Activated CD8-positive, alpha-beta memory T cell treated with anti-CD3 and anti-CD28 coated beads, Interleukin-2, amount 50 U/mL, for 4 hours (primary cell): Measurements from ENCODE around the gene SMG6.
"Not testable (repeated sequence)": the region's sequence is repeated elsewhere in the genome, so short reads cannot be mapped to it uniquely, and the experiment has no call there.

ENCODE experiments used
- DNase-seq: peaks from one replicate; pipeline ENCODE4 v3.0.0-alpha.2; 2020

The SMG6 gene

DNA sequence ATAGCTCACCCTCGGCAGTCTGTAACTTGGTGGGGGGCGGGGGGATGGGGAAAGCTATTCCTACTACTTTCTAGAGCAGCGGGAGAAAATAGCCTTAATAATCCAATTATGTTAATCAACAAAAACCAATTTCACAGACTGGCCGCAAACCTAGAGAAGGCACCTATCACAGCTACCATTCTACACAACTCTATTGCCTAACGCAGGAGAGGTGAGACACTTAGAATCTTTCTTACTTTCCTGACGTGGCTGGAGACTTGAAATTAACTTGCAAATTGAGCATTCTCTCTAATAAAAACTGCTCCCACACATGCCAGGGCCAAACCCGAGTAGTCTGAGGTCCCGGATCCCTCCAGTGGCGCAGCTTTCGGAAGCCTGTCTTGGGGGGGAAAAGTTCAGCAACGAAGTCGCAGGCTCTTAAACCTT is 794 bp downstream of the SMG6 start:
- no peak for DNase-seq

GRCh38 chr17:2299756-2300155 is 3.8 kb downstream of the SMG6 start:
- no peak for DNase-seq

GRCh38 chr17:2299136-2299535 is 4.4 kb downstream of the SMG6 start:
- DNase-seq, result no peak

DNA sequence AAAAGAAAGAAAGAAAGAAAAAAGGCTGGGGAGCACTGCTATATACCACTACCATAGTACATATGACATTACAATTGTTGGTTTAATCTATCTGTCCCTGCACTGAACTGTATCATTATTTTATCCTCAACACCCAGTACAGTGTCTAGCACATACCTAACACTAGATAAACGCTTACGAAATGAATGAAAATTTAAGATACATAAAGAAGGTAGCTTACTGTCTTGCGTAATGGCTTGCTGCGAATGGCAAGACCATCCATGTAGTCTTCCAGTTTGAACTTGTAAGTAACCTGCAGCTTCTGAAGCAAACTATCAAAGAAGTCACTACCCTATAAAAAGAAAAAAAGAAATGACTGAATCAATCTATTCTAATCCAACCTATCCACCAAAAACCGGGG is 6.6 kb downstream of the SMG6 start:
- DNase-seq, result no peak

DNA sequence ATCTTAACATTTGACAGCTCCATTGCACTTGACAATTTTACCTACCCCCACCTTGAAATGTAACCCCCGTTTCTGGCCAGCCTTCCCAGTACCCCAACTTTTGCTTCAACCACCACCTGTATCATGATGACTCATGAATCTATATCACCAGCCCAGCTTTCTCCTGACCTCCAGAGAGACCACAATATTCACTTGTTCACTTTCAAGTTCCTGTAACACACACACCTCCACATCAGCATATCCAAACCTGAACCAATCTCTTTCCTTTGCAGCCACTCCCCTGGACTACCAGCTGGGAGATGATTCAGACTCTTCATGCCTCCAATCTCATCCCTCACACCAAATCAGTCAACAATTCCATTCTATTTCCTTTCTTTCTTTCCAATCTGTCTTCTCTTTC is 8.0 kb downstream of the SMG6 start:
- DNase-seq, result no peak

- DNase-seq, result no peak
Measured at GRCh38 chr17:2292100-2292499, 11.5 kb downstream of the SMG6 start.

DNA sequence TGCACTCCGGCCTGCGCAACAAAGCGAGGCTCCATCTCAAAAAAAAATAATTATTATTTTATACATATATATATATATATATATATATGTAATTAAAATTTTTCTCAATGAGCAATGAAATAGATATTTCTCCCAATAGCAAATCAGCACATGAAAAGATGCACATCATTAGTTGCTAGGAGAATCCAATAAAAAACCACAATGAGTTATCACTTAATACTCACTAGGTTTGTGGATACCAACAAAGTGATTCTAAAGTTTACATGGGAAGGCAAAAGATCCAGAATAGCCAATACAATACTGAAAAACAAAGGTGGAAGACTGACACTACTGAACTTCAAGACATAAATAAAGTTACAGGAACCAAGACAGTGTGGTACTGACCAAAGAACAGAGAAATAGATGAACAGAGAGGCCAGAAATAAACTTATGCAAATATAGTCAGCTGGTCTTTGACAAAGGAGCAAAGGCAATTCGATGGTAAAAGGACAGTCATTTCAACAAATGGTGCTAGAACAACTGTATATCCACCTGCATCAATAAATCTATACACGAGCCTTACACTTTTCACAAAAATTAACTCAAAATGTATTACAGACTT is 13.6 kb downstream of the SMG6 start:
- DNase-seq, result no peak

DNA sequence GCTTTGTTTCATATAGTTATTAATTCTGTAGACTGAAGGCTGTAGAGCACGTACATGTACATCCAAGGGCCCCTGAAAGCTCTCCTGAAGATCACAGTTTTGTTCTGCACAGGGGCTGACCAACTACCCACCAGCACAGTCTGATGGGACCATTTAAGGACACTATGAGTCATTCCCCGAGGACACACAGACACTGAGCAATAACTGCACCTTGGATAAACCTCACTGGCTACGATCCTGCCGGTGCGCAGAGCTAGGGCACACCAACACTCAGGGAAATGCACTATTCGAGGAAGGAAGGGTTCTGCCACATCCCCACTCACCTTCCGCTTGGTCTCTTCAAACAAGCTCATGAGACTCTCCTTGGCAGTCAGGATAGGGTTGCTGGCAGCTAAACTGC is 20.3 kb downstream of the SMG6 start:
- no peak for DNase-seq

- DNase-seq, result no peak
Measured at GRCh38 chr17:2282297-2282873, 21.2 kb downstream of the SMG6 start.

GRCh38 chr17:2279707-2280106 is 23.9 kb downstream of the SMG6 start:
- no peak for DNase-seq

GRCh38 chr17:2277429-2278170 is 26.0 kb downstream of the SMG6 start:
- DNase-seq, result no peak

DNA sequence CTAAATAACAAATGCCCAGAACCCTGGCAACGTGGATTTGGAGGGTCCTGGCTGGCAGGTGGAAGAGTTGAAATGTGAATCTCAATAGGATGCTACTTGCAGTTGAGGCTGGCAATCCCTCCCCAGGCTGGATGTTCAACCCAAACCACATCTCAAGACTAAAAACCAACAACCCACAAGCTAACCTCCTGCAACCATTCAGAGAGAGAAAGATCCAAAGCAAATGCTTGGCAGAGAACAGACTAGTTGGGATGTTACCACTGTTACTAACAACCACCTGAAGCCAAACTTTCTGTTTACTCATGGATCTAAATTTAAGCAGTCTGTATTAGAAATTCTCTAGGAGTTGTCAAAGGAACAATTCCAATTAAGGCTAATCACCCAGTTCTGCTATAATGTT is 27.9 kb downstream of the SMG6 start:
- DNase-seq, result no peak

DNA sequence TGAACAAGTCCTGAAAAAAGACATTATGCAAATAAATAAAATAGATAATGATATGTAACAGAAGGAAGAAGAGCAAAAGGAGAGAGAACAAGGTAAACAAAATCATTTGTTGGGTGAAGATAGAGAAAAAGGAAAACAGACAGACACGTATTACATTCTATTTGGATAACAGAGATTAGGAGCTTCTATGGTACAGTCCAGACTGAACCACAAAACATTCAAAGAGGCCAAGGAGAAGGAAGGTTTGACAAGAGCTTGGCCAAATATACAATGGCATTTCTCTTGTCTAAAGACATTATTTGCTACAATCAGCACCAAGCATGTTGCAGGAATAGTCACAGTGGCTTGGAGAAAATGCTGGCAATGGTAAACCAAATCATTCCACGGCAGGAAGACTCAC is 29.2 kb downstream of the SMG6 start:
- DNase-seq, result no peak

DNA sequence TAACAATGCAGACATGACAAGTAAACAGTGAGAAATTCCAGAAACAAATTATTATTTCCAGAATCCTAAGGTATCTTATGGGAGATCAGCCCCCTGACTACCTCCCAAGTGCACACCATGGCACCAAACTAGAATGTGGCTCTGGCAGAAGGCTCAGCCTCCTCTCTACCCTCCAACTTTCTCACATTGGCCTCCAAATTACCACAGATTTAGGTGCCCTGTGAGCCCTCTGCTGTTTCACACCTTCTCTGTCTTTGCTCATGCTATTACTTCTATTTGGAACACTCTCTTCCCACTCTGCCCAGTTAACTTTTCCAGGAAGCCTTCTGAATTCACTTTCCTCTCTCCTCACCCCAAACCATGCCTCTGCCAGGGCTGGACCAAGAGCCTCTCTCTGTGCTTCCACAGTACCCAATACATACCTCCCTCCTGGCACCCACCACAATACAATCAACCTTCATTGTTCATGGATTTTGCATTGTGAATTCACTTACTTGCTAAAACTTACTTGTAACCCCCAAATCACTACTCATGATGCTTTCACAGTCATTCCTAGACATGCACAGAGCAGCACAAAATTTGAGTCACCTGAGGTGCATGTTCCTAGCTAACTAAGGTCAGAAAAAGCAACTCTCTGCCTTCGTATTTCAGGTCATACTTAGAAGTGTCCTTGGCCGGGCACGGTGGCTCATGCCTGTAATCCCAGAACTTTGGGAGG is 31.4 kb downstream of the SMG6 start:
- no peak for DNase-seq

DNA sequence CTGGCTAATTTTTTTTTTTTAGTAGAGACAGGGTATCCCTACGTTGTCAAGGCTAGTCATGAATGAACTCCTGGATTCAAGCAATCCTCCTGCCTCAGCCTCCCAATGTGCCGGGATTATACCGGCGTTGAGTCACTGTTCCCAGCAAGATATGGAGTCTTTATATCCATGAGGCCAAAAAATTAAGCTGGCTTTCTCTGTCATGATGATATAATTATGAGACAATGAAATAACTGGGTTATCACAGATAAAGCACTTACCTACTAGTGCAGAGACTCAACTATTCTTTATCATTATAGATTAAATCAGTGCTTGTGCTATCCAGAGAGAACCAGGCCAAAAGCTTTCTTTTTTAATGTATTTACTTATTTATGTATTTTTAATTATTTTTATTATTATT is 36.2 kb downstream of the SMG6 start:
- no peak for DNase-seq

GRCh38 chr17:2266865-2267228 is 36.7 kb downstream of the SMG6 start:
- DNase-seq, result no peak

- peak; percentile 80 for DNase-seq
Measured at GRCh38 chr17:2266045-2266864, 37.3 kb downstream of the SMG6 start.

DNA sequence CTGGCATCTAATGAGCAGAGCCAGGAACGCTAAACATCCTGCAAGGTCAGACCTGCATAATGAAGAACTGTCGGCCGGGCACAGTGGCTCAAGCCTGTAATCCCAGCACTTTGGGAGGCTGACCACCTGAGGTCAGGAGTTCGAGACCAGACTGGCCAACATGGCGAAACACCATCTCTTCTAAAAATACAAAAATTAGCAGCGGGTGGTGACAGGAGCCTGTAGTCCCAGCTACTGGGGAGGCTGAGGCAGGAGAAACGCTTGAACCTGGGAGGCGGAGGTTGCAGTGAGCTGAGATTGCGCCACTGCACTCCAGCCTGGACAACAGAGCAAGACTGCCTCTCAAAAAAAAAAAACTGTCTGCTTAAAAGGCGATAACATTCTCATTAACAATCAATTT is 38.4 kb downstream of the SMG6 start:
- not testable (repeated sequence) for DNase-seq

DNA sequence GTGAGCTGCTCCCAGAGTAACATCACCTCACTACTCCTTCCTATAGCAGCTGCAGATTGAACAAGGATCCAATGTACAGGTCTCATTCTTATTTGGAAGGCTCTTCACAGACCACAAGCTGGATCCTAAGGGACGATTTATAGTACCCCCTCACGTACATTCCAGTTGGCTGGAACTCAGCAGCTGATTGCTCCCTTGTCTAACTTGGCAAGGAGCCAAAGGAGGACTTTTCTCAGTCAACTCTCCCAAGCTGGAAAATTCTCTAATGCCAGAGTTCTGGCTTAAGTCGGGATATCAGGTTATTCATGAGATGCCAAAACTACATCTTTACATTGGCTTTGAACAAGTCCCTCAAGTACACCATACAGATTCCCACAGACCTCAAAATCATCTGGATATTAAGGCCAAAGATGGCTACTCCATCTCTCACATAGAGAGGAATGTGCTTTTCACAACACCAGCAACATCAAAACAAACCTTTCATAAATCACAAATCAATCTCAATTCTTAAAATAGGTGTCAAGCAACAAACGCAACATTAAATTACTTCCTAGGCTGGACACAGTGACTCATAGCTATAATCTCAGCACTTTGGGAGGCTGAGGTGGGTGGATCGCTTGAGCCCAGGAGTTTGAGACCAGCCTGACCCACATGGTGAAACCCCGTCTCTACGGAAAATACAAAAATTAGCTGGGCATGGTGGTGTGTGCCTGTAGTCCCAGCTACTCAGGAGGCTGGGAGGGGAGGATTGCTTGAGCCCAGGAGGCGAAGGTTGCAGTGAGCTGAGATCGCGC is 39.3 kb downstream of the SMG6 start:
- no peak for DNase-seq

- DNase-seq, result no peak
Measured at GRCh38 chr17:2263183-2264066, 40.2 kb downstream of the SMG6 start.

DNA sequence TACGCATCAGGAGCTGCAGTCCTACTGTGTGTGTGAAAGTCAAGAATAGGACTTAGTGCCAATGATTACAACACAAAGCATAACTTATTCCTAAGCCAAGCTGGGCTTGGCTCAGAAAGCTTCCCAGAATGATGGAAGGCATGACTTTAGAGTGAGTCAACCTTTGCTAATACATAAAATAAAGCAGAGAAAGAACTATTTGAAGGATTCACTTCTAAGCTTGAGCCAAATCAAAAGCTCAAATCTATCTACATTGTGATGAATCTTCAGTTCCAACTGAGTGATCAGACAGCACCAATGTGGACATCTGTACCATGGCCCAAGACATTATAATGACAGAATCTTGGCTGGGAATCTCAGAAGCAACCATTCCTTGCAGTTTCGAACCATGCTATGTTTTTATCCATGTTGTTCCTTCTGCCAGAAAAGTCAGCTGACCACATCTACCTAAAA is 41.4 kb downstream of the SMG6 start:
- DNase-seq, result no peak
